ENCODE measurements around the gene ZNF844.
"Not testable (repeated sequence)": the region's sequence is repeated elsewhere in the genome, so short reads cannot be mapped to it uniquely, and the experiment has no call there.

ZNF844 gene

DNA sequence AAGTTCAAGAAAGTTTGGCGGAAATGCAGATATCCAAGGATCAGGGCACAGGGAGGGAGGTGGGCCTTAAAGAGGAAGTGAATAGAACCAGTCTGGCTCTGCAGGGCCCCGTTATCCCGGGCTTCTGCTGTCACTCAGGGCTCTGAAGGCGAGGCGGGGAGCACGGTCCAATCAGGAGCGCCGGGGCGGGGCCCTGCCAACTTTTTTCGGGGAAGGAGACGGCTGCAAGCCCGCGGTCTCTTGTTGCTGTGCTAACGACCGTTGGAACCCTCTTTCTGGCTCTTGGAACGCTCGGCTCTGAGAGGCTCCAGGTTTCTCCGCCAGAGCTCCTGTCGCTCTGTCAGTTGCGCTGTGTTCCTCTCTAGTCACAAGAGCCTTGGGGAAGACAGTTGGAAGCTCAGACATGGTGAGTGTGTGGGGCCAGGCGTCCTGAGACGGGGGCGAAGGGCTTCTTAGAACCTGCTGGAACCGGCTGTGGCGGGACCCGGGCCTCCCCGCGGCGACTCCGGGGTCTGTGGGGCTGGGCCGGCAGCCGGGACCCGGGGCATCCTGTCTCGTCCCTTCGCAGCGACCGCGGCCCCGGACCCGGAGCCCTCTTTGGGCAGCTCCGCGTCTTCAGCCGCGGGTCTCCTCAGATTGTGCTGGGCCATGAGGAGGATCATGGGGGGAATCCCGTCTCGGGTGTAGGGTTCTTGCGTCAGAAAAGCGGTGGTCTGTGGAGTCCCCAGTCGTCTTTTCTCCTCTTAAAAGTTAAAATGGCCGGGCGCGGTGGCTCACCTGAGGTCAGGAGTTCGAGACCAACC lies 27.7 kb downstream of the ZNF844 start:
- DNase-seq (ENCODE audit: insufficient read length, low spot score) (peak; percentile 92), FAIRE-seq (no peak)

DNA sequence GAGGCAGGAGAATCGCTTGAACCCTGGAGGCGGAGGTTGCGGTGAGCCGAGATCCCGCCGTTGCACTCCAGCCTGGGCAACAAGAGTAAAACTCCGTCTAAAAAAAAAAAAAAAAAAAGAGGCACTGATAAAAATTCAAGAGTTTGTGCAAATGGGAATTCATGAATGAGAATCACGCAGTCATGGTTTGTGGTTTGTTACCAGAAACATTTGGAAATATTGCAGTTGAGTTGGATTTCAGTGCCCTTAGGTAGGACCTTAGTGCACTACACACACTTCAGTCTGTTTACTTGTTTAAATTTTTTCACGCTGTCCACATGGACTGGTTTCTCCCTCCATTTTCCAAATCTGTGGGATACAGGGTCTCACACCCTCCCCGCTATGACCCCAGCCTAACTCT lies 28.4 kb downstream of the ZNF844 start:
- no peak for FAIRE-seq

DNA sequence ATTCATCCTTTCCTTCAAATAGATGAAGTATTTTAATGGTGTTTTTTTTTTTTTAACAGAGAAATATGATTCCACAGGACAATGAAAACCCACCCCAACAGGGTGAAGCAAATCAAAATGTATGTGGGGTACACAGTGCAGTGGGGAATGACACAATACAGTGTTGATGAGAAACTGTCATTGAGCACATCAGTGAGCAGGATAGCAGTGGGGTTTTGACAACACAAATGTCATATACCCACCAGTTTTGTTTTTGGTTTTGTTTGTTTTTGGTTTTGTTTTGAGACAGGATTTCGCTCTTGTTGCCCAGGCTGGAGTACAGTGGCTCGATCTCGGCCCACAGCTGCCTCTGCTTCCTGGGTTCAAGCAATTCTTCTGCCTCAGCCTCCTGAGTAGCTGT lies 29.2 kb downstream of the ZNF844 start:
- FAIRE-seq (peak; percentile 13), DNase-seq (ENCODE audit: insufficient read length, low spot score) (no peak)

More for the DNA sequence above, 28.4 kb downstream of the ZNF844 start:
- no peak for DNase-seq (ENCODE audit: insufficient read length, low spot score)

DNA sequence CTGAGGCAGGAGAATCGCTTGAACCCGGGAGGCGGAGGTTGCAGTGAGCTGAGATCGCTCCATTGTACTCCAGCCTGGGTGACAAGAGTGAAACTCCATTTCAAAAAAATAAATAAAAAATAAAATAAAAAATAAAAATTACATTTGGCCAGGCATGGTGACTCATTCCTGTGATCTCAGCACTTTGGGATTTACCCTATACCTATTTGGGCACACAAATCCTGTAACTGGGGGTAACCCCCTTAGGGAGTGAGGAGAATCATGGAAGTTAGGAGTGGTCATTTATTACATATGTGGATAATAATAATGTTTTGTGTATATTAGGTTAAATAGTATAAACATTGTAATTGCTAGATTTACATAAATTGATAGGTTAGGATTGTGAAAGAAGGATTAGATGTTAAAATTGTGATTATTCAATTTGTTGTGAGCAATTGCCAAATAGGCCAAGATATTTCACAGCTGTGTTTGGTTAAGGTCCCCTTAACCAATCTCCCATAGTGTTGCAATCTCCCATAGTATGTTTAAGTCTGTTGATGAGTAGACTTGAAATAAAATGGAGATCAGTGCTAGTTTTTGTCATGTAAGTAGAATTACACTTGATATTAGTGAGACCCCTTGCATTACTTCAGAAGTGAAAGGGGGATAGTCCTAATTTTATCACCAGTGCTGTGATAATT lies 30.7 kb downstream of the ZNF844 start:
- no peak for DNase-seq (ENCODE audit: insufficient read length, low spot score)

DNA sequence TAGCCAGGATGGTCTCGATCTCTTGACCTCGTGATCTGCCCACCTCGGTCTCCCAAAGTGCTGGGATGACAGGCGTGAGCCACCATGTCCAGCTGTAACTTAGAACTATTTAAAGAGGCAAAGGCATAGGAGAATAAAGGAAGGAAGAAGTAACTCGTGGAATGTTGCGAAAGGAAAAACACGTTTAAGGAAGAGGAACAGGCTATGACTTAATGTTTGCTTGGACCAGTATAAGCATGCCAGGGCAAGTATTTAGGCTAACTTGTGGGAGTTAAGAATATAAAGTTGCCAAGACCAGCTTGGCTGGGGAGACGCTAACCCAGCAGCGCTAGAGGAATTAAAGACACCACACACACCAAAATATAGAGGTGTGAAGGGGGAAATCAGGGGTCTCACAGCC lies 33.5 kb downstream of the ZNF844 start:
- FAIRE-seq, result no peak

More for the DNA sequence above, 30.7 kb downstream of the ZNF844 start:
- no peak for FAIRE-seq

DNA sequence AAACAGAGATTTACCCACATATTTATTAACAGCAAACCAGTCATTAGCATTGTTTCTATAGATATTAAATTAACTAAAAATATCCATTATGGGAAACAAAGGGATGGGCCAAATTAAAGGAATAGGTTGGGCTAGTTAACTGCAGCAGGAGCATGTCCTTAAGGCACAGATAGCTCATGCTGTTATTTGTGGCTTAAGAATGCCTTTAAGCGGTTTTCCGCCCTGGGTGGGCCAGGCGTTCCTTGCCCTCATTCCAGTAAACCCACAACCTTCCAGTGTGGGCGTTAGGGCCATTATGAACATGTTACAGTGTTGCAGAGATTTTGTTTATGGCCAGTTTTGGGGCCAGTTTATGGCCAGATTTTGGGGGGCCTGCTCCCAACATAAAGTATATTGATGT lies 39.4 kb downstream of the ZNF844 start:
- FAIRE-seq; DNase-seq (ENCODE audit: insufficient read length, low spot score): not testable (repeated sequence)

More for the DNA sequence above, 33.5 kb downstream of the ZNF844 start:
- no peak for DNase-seq (ENCODE audit: insufficient read length, low spot score)

DNA sequence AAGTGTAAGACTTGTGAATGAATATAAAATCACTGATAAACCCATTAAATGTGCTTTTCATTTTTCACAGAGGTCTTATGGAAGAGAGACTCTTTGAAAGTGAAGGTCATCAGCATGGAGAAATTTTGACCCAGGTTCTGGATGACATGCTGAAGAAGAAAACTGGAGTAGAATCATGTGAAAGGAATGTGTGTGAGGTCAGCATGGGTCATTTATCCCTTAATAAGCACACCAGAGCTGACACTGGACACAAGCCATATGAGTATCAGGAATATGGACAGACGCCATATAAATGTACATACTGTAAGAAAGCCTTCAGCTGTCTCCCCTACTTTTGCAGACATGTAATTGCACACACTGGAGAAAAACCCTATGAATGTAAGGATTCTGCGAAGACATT lies 46.6 kb downstream of the ZNF844 start:
- FAIRE-seq, result no peak
- no peak for DNase-seq (ENCODE audit: insufficient read length, low spot score)

DNA sequence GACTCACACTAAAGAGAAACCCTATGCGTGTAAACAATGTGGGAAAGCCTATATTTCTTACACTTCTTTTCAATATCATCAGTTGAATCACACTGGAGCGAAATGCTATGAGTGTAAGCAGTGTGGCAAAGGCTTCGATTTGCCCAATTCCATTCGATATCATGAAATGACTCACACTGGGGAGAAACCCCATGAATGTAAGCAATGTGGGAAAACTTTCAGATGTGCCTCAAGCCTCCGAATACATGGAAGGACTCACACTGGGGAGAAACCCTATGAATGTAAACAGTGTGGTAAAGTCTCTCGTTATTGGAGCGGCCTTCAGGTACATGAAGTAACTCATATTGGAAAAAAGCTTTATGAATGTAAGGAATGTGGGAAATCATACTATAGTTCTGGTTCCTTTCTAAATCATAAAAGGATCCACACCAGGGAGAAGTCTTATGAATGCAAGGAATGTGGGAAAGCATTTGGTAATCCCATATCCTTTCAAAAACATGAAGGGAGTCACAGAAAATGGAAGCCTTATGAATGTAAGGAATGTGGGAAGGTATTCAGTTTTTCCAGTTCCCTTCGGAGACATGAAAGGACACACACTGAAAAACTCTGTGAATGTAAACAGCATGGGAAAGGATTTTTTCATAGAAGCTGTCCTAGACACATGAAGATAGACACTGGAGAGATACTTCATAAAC lies 47.6 kb downstream of the ZNF844 start:
- DNase-seq (ENCODE audit: insufficient read length, low spot score), result no peak
- peak; percentile 57 for FAIRE-seq

DNA sequence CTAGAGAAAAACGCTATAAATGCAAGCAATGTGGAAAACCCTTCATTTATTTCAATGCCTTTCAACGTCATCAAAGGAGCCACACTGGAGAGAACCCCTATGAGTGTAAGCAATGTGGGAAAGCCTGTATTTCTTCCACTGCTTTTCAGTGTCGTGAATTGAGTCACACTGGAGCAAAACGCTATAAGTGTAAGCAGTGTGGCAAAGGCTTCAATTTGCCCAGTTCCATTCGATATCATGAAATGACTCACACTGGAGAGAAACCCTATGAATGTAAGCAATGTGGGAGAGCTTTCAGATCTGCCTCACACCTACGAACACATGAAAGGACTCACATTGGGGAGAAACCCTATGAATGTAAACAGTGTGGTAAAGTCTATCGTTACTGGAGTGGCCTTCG lies 48.2 kb downstream of the ZNF844 start:
- FAIRE-seq, result no peak
- DNase-seq (ENCODE audit: insufficient read length, low spot score), result no peak

DNA sequence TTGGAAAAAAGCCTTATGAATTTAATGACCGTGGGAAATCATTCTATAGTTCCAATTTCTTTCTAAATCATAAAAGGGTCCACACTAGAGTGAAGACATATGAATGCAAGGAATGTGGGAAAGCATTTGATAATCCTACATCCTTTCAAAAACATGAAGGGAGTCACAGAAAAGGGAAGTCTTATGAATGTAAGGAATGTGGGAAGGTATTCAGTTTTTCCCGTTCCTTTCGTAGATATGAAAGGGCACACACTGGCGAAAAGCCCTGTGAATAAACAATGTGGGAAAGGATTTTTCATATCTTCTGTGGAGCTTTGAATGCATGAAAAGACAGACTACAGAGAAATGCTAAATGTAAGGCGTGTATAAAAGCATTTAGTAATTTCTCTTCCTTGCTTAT lies 48.6 kb downstream of the ZNF844 start:
- FAIRE-seq (no peak), DNase-seq (ENCODE audit: insufficient read length, low spot score) (no peak)

DNA sequence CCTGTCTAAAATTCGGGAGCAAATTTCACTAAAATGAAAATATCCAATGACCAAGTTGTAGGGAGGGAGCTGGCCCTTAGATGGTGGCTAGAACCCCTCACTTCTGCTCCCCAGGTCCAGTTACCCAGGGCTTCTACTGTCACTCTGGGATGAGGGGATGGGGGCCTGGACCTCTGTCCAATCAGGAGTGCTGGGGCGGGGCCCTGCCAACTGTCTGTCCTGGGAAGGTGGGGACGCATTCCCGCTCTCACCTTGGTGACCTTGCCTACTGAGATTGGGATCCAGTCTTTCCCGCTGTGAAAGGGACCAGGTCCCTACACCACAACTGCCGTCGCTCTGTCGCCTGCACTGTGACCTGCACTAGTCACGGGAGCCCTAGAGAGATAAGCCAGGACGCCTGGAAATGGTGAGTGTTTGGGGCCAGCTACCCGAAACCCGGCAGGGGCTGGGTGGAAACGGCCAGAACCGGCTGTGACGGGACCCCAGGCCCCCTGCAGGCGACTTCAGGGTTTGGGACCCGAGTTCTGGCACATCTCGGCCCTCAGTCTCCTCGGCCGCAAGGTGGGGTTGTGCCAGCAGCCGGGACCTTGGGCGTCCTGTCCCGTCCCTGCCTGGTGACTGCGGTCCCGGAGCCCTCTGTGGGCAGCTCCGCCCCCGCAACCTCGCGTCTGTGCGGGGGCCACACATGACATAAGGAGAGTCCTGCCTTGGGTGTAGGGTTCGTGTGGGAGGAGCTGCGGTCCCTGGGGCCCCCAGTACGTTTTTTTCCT lies 52.9 kb downstream of the ZNF844 start:
- no peak for FAIRE-seq
- DNase-seq (ENCODE audit: insufficient read length, low spot score), result no peak

DNA sequence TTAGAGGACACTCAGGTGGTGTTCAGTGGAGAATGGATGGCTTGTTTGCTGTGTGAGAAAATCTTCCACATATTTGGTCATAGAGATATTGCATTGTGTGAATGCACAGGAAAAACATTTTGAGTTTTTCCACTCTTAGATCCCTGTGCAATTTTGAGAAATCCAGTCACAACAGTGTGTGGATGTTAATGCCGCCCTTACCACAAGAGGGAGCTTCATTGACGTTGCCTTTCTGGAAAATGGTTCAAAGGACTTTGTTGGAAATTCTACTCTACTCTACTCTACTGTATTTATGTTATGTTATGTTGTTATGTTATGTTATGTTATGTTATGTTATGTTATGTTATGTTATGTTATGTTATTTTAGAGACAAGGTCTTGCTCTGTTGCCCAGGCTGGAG lies 62.2 kb downstream of the ZNF844 start:
- no peak for DNase-seq (ENCODE audit: insufficient read length, low spot score)
- peak; percentile 38 for FAIRE-seq

Measured in HTR-8/SVneo (cell line).